DMS 273 treated with DMSO at 0.1 percent for 48 hours (cell line): ENCODE data around the gene ACAD8.
"Not testable (repeated sequence)": the region's sequence is repeated elsewhere in the genome, so short reads cannot be mapped to it uniquely, and the experiment has no call there.

Experiments
- DNase-seq: peaks from one replicate; lab custom pipeline; 2025; lab: John Stamatoyannopoulos, UW

The ACAD8 gene

DNA sequence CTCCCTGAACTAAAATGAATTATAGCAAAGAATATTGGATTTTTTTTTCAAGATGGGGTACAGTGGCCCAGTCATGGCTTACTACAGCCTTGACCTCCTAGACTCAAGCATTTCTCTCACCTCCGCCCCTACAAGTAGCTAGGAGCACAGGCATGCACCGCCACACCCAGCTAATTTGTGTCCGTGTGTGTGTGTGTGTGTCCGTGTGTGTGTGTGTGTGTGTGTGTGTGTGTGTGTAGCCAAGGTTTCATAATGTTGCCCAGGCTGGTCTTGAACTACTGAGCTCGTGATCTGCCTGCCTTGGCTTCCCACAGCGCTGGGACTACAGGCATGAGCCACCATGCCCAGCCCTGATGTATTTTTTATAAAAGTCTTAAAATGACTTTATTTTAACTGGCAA lies 12.8 kb upstream of the ACAD8 start:
- no peak for DNase-seq

DNA sequence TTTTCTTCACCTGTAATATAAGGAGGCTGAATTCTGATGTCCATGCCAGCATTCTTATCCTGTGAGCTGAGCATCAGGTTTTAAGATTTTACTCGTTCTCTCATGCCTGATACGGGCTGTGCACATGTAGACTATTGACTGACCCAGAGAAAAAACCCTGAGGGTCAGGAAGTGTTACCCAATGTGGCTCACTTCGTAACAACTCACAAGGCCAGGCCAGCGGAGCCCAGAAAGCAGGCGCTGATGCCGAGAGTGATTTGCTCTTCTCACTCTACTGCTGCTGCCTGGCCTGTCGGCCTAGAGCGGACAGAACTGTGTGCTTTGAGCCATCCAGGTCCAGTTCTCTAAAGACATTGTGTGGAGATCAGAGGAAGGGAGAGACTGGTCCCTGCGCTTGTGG lies 11.0 kb upstream of the ACAD8 start:
- DNase-seq: no peak

DNA sequence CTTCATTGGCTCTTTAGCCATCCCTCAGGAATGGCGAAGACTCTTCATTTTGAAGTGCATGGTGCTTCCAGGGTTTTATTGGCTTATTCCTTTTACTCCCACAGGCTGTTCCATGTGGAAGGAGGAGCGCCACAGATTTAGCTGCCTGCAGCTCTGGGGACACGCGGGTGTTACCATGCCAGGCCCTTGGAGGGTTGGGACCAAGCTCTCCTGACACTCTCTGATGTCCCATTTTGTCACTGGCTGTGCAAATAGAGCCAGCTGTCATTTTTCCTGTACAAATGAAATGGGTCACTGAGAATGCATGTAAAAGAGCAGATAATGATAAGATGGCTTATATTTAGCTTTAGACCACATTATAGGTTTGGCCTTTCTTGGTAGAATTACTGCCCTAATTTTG lies 9.5 kb upstream of the ACAD8 start:
- no peak for DNase-seq

DNA sequence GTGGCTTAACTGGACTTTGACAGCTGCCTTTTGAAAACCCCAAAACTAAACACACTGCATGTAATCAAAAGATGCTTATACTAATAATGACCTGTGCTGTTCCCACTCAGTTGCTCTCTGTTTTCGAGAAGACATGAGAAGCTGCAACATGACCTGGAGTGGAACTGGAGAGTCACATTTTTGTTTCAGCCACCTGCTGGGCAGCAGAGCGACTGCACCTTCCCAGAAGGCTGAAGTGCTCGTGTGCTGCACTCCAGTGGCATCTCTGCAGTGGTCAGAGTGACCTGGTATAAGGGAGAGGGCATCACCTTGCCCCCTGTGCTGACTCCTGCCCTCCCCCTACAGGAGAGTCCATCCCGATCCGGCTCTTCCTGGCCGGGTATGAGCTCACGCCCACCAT lies 8.8 kb upstream of the ACAD8 start:
- no peak for DNase-seq

DNA sequence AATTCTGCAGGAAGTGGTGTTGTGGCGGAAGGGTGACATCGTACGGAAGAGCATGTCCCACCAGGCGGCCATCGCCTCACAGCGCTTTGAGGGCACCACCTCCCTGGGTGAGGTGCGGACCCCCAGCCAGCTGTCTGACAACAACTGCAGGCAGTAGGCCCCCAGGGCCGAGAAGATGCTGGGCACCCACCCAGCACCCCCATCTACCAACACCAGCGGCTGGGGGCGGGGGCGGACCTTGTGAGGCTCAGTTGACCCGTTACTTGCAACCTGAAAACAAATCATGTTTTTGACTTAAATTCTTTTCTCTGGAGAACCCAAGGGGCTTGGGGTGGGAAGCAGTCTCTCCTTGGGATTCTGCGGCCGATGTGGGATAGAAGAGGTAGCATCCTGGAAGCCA lies 7.9 kb upstream of the ACAD8 start:
- DNase-seq: no peak

DNA sequence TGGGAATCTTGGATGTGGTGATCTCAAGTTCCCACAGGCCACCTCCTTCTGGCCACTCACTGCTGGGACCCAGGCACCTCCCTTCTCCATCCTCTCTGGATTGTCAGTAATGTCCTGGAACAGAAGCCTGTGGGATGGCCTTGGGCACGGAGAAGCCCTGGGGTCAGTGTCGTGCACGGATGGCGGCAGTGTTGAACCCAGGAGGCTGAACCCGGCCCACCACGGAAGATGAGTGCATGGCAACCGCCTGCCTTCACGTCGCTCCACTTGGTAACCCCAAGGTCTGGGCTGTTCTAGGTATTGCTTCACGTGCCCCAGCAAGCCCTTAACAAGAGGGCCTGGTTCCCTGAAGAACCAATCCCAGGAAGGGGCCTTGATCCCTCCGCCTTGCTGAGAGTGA lies 7.3 kb upstream of the ACAD8 start:
- DNase-seq: no peak

DNA sequence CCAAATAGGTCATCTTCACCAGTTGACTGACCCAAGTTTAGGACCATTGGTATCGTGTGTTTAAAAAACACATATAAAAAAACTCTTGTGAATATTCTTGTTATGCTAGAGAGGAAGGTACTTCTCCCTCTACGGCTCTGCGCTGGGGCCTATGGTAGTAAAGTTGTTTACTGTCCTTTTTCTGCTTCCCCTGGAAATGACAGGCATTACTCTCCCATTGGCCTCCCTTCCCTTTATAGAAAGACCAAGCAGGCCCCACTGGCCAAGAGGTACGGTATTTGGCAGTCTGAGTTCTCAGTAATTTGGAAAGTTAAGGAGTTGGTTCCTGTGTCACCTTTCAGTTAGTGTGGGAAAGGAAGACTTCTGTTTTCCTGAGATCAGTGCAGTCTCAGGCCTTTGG lies 6.7 kb upstream of the ACAD8 start:
- DNase-seq: no peak

DNA sequence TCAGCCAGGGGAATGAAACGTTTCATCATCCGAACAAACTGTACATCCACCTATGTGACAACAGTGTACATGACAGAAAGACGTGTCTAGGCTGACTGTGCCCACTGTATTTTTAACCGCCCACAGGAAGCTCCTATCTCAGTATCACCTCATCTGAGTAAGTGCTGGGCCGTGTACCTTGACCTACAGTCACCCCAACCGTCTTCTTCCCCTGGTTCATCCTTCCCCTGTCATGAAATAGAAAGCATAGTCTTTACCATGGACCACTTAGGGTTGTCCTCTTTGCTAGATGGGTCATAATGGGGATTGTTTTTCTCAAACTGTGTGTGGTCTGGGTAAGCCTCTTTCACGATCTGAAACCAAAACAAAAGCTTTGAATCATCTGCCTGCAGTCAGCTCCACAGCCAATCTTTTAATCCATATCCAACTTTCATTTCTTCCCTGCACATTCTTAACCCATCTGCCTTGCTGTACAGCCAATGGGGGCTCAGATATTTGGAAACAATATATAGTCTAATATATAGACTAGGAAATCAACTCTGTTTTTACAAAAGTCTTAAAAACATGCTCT lies 4.4 kb upstream of the ACAD8 start:
- DNase-seq: no peak

DNA sequence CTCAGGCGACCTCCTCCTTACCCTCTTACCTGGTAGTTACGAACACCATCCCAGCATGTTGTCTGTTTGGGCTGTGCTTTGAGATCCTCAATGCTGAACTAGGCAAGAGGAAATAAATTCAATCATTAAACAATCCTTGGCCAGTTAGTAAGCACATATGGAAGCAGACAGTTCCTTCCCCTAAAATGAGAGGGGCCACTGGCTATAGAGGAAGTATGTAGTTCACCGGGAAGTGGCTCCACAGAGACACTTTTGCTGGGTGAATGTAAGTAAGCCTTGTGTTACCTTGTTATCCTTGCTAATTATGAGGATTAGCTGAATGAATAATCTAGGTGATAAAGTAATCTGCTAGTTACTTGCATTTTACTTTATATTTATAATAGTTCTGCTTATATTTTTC lies 3.1 kb upstream of the ACAD8 start:
- DNase-seq: no peak

DNA sequence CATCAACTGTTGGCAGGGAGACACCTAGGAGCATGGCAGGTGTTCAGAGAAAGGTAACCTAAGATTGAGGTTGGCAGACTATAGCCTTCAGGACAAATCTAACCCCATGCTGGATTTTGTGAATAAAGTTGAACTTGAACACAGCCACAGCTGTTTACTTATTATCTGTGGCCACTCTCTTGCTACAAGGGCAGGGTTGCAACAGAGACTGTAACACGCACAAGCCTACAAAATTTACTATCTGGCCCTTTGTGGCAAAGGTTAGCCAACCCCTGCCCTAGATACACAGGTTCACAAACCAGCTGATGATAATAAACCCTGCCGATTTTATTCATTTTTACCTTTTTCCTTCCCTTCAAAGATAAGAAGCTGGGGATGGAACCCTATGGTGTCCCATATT lies 2.7 kb upstream of the ACAD8 start:
- no peak for DNase-seq

DNA sequence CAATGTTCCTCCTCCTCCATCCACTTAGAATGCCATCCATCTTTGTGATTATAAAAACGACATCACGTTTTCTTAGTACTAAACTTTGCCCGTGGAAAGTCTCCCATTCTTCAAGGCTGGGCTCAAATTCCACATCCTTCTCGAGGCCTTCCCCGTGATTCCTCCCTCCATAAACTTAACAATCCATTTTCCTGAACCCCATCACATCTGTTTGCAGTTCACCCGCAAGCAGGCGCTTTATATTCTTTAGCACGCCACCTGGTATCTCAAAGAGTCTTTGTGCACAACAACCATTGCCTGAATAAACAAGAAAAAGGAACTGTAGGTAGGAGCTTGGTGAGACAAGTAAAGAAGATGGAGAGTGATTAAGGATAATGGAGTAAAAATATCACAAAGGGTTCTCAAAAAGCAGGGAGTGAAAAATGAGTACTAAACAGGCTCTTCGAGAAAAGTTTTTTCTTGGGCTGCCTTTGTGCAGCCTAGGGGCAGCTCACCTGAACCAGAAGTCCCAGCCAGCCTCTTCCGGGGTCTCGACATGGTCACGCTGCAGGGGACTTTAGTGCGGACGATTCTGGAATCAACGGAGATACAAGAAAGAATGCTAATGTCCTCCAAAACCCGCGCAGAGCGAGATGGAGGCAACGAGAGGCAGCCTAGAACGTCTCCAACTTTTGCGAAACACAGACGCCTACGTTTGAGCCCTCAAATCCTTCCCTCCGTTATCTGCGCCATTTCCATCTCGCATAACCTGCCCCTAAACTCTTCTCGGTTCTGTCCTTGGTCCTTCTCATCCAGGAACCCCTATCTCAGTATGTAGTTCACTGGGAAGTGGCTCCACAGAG lies 801 bp upstream of the ACAD8 start:
- no peak for DNase-seq

DNA sequence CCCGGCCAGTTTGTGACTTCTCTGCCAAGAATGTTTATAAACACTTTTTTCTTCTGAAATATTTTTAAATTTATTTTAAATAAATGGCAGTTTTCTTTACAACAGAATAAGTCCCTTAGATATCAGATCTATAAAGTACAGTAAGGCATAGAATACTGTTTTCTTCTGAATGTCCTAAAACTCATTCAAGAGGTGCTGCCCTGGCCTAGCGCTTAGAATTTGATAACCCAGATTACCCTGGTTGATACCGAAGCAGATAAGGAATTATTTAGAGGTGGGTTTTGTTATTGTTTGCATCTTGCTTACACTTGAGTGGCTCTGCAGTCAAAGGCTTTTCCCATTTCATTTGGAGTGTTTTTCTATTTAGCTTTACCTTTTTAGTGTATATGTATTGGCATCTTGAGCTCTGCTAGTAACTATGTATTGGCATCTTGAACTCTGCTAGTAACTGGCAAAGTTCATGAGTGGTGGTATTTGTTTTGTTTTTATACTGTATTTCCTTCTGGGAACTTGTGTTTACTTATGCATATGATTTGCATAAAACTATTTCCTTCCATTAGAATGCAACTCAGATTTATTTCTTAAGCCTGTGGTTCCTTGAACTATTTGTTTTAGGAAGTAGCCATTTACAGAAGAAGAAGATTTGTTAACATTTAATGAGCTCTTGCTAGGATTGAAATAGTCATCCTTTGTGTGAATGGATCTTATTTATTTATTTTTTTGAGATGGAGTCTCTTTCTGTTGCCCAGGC lies 1.2 kb downstream of the ACAD8 start:
- DNase-seq: no peak

DNA sequence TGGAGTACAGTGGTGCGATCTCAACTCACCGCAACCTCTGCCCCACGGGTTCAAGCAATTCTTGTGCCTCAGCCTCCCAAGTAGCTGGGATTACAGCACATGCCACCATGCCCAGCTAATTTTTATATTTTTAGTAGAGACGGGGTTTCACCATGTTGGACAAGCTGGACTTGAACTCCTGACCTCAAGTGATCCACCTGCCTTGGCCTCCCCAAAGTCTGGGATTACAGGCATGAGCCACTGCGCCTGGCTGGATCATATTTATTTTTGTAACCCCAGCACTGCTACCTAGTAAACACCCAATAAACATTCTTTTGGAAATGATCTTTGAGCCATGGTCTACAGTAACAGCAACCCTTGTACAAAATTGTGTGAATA lies 1.8 kb downstream of the ACAD8 start:
- not testable (repeated sequence) for DNase-seq

DNA sequence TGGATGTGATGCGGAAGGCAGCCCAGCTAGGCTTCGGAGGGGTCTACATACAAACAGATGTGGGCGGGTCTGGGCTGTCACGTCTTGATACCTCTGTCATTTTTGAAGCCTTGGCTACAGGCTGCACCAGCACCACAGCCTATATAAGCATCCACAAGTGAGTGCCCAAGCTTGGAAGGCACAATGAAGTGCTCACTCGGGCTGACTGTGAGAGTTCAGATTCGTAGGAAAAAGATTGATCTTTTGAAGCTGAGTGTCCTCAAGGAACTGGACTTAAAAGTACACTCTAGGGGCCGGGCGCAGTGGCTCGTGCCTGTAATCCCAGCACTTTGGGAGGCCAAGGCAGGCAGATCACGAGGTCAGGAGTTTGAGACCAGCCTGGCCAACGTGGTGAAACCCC lies 3.7 kb downstream of the ACAD8 start:
- no peak for DNase-seq

DNA sequence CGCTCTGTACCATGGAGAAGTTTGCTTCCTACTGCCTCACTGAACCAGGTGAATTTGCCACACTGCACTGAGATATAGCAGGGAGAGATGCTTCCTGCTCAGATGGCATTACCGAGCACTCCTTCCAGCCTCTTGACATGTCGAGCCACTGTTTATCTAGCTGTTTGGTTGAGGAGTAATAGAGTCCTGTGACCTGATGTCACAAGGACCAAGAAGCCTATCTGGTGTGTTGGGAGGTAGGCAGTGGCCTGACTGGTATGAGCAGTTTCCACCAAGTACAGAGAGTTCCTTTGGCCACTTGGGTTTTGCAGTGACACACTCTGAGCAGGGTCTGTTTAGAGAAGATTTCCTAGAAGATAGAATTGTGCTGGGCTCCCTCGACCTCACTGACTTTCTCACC lies 5.2 kb downstream of the ACAD8 start:
- no peak for DNase-seq

DNA sequence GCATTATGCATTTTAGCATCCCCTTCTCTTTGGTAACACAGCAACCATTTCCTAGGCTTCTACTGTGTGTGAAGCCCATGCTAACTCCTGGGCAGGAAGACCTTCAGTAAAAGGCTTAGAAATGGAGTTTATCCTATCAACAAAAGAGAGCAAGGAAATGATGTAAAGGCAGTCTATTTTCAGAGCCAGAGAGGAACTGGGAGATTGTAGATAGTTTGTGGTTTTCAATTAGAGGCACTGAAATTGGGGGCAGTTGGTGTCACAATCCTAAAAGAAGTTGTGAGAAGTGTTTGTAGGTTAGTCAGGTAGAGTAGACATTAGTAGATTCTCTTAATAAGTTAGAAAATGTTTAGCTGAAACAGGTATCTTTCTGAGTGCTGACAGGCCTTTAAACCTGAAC lies 7.1 kb downstream of the ACAD8 start:
- no peak for DNase-seq

DNA sequence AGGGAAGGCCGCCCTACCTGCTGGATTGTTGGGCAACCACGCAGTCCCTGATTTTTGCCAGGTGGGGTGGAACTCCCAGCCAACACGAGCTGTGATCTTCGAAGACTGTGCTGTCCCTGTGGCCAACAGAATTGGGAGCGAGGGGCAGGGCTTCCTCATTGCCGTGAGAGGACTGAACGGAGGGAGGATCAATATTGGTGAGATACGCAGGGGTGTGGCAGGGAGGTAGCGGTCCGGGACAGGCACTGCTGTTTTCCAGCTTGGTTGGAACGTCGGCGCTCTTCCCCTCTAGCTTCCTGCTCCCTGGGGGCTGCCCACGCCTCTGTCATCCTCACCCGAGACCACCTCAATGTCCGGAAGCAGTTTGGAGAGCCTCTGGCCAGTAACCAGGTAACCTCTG lies 7.6 kb downstream of the ACAD8 start:
- DNase-seq: no peak

DNA sequence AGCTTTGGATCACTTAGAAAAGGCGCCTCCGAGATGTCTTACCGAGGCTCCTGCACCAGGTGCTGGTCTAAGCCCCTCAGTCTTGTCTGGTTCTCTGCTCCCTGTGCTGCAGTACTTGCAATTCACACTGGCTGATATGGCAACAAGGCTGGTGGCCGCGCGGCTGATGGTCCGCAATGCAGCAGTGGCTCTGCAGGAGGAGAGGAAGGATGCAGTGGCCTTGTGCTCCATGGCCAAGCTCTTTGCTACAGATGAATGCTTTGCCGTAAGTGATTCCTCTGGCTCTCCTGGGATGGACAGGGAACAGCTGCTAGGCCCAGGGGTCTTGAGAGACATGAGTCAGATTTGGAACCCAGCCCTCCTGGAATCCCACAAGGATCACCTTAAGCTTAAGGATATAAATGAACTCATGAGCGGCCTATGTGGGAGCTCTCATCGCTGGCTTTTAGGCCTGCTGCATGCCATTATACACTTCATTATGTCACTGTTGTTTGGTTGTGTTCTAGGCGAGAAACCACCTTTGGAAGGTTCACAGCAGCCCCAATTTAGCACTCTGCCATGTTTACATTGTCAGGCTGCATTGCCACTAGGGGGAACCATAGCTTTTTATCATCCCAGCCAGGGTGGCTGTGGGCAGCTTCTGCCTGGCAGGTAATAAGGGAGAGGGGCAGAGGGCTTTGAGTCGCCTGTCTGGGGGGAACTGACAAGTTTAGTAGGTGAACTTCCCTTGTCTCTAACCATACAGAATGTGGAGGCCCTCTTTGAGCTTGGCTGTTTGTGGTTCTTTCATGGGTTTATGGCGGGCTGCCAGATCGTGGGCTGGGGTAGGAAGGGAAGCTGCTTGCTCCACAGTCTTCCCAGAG lies 8.5 kb downstream of the ACAD8 start:
- no peak for DNase-seq

DNA sequence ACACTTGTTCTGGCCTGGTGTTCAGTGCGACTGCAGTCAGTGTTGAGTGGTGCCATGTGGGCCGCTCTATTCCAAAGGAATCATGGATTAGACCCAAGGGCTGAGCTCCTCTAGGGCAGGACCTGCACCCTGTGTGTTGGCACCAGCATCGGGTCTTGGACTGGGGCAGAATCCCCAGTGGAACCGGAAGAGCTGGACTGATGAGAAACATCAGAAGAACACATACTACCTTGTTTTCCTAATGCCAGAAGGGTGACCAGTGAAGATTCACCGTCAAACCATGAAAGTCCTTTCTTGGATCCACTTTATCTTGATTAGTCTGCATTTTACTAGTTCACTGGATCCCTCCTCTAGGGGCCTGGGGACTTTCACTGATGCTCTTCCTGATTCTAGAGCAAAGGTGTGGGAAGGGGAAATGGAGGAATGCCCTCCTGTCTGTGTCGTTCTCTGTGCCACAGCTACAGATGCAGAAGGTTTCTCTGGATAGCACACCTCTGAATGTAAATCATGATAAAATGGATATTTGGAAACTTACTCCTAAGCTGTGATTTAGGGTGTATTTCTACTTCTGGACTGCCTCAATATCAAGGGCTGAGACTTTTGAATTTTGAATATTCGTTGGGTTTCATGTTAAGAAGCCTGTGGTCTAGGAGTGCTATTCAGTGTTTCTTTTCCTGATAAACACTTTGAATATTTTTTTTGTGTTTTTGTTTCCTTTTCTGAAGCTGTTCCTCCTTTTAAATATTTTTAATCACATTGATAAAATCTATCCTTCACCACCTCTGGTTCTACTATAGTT lies 11.8 kb downstream of the ACAD8 start:
- DNase-seq: no peak

DNA sequence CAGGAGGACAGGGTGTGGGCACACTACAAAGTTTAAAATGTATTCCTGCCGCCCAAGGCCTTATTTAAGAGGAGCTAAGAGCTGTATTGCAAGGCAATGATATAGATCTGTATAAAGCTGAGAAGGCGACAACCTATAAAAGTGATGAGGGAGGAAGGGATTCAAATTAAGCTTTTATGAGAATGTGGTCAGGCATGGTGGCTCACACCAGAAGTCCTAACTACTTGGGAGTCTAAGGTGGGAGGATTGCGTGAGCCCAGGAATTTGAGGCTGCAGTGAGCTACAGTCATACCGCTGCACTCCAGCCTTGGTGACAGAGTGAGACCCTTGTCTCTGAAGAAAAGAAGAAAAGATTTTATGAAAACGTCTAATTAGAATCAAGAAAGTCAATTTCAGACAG lies 13.1 kb downstream of the ACAD8 start:
- no peak for DNase-seq

DNA sequence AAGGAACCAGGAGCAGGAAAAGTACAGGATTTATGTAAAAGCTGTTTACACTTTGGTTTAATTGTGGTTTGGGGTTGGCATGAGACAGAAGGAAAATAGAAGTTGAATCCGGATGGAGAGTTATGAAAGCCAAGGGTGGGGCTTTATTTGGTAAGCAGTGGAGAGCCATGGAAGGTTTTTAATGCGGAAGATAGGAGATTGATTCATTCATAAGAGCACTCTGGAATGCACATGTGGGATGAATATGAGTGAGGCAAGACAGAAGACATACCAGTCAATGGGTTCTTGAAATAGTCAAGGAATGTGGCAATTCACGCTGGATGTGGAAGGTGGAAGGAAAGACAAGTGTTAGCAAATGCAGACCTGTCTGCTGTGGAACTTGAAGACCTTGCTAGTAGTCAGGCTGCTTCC lies 13.5 kb downstream of the ACAD8 start:
- no peak for DNase-seq

DNA sequence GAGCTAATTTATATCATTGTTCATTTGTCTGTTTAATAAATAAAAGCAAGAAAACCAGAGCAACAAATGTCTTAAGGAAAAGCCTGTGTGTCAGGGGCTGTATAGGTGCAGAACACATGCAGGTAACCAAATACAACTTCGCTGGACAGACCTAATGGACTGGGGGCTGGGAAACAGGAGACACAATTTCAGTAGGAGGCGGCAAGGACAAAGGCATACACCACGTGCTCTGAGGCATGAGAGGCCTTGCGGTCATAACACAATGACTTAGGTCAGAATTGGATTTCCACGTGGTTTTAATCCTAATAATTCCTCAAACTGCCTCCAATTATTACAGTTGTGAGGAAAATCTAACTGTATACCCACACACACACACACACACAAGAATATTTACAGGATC lies 14.1 kb downstream of the ACAD8 start:
- DNase-seq: no peak
